SU-DHL-6 (cell line): ENCODE measurements around the gene MAN1B1.

Experiments used
- H2AFZ ChIP-seq: fragments of 200-600 bp; sonication (generic); 2 replicates; pipeline ENCODE4 v1.6.1; 2014; ENCODE audit warnings: low read depth, mild to moderate bottlenecking, moderate library complexity, mixed read lengths, antibody characterized with exemption, low read length; ENCODE audit not compliant: severe bottlenecking
- H3F3A ChIP-seq: fragments of 200-600 bp; shearing (Covaris generic); 2 replicates; pipeline ENCODE4 v1.6.0; 2016; ENCODE audit warnings: antibody characterized with exemption, mild to moderate bottlenecking; ENCODE audit not compliant: insufficient read depth
- H3K27ac ChIP-seq: fragments of 200-600 bp; sonication (generic); 2 replicates; pipeline ENCODE4 v1.5.1; 2016; ENCODE audit warnings: low read depth, mild to moderate bottlenecking, low read length, moderate library complexity, mixed read lengths
- H3K27me3 ChIP-seq: fragments of 200-600 bp; sonication (generic), shearing (Covaris generic); 2 replicates; pipeline ENCODE4 v1.6.0; 2014; ENCODE audit warnings: mild to moderate bottlenecking, low read length
- H3K36me3 ChIP-seq: fragments of 200-600 bp; sonication (generic); 2 replicates; pipeline ENCODE4 v1.6.1; 2014; ENCODE audit warnings: mild to moderate bottlenecking, low read length, mixed read lengths
- H3K4me2 ChIP-seq: fragments of 300-600, 200-600 bp; shearing (Covaris generic), sonication (generic); 2 replicates; pipeline ENCODE4 v1.6.0; 2014; ENCODE audit warnings: low read length, low read depth, mild to moderate bottlenecking; ENCODE audit not compliant: poor library complexity, severe bottlenecking
- H3K4me3 ChIP-seq: fragments of 200-600 bp; sonication (generic); 2 replicates; pipeline ENCODE4 v1.5.1; 2014; ENCODE audit warnings: antibody characterized with exemption, low read length, mild to moderate bottlenecking, mixed read lengths; ENCODE audit not compliant: insufficient read depth, poor library complexity, severe bottlenecking
- H3K79me2 ChIP-seq: fragments of 200-600 bp; sonication (generic); 2 replicates; pipeline ENCODE4 v1.6.1; 2014; ENCODE audit warnings: mild to moderate bottlenecking, low read length, moderate library complexity; ENCODE audit not compliant: insufficient read depth
- H3K9ac ChIP-seq: fragments of 200-600 bp; sonication (generic); 2 replicates; pipeline ENCODE4 v1.7.0; 2014; ENCODE audit warnings: mild to moderate bottlenecking, low read length
- H3K9me2 ChIP-seq: fragments of 200-600 bp; sonication (generic); replicated peaks from 2 replicates; pipeline ENCODE4 v1.6.1; 2014; ENCODE audit warnings: low read length; ENCODE audit not compliant: insufficient read depth
- H3K9me3 ChIP-seq: fragments of 200-600 bp; sonication (generic); 2 replicates; pipeline ENCODE4 v1.6.1; 2014; ENCODE audit warnings: low read length, mixed read lengths; ENCODE audit not compliant: insufficient read depth
- H4K20me1 ChIP-seq: fragments of 200-600 bp; sonication (generic); 2 replicates; pipeline ENCODE4 v1.6.1; 2014; ENCODE audit warnings: low read depth, mild to moderate bottlenecking, antibody characterized with exemption, low read length, moderate library complexity, mixed read lengths
- CTCF ChIP-seq: fragments of 200-600 bp; sonication (generic); IDR thresholded peaks from one replicate; pipeline ENCODE4 v1.5.1; 2017; ENCODE audit warnings: antibody characterized with exemption, mild to moderate bottlenecking, low read length, moderate library complexity; ENCODE audit not compliant: insufficient read depth, poor library complexity, severe bottlenecking
- EZH2phosphoT487 ChIP-seq: fragments of 200-600 bp; sonication (generic), shearing (Covaris generic); conservative IDR thresholded peaks from 2 replicates; pipeline ENCODE4 v1.6.1; 2018; ENCODE audit warnings: mild to moderate bottlenecking, antibody characterized with exemption, low read length, moderate library complexity, mixed read lengths

Gene MAN1B1

DNA sequence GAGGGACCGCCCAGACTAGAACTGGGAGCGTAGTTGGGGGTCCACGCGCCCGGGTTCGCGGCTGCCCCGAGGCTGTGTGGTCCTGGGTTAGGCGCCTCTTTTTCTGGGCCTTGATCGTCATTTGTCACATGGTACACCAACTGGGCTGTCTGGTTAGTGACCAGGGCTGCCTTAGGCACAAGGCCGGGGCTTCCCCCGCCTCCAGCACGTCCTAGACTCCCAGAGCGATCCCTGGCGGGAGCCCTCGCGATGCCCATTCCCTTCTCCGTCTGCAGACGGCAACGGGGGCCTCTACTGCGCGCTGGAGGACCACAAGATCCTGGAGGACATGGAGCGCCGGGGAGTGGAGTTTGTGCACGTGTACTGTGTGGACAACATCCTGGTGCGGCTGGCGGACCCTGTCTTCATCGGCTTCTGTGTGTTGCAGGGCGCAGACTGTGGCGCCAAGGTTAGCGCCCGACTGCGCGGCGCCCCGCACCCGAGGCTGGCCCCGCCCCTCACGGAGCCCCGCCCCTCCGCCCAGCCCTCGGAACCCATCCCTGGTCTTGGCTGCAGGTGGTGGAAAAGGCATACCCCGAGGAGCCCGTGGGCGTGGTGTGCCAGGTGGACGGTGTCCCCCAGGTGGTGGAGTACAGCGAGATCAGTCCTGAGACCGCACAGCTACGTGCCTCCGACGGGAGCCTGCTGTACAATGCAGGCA, 7.9 kb upstream of the MAN1B1 start:
- Histone ChIP-seq H3K4me2 (peak overlapping the region; percentile 72), H3K27ac (no peak overlapping the region), H3F3A (peaks cover 14% of the 10 kb centered on the region), H3K27me3 (no peaks in the 10 kb centered on the region), H3K9me2 (no peaks in the 10 kb centered on the region), H3K79me2 (peaks cover 11% of the 10 kb centered on the region; the same call in 1 of the 2 replicates), H3K9me3 (no peaks in the 10 kb centered on the region), H3K36me3 (no peaks in the 10 kb centered on the region), H4K20me1 (no peaks in the 10 kb centered on the region), H3K4me3 (no peak overlapping the region), H3K9ac (no peak overlapping the region), H2AFZ (no peak overlapping the region)
- no peak for TF ChIP-seq CTCF
- no peak for TF ChIP-seq EZH2phosphoT487

GRCh38 chr9:137079401-137079787, 7.4 kb upstream of the MAN1B1 start:
- Histone ChIP-seq H3K9me2 (no peaks in the 10 kb centered on the region), H3K4me3 (no peak overlapping the region), H3K79me2 (peaks cover 11% of the 10 kb centered on the region; the same call in 1 of the 2 replicates), H3K36me3 (no peaks in the 10 kb centered on the region), H3K4me2 (no peak overlapping the region), H3K9me3 (no peaks in the 10 kb centered on the region), H3K27ac (no peak overlapping the region), H2AFZ (no peak overlapping the region), H3F3A (peaks cover 14% of the 10 kb centered on the region), H3K27me3 (no peaks in the 10 kb centered on the region), H3K9ac (no peak overlapping the region), H4K20me1 (no peaks in the 10 kb centered on the region)
- no peak for TF ChIP-seq CTCF
- no peak for TF ChIP-seq EZH2phosphoT487

DNA sequence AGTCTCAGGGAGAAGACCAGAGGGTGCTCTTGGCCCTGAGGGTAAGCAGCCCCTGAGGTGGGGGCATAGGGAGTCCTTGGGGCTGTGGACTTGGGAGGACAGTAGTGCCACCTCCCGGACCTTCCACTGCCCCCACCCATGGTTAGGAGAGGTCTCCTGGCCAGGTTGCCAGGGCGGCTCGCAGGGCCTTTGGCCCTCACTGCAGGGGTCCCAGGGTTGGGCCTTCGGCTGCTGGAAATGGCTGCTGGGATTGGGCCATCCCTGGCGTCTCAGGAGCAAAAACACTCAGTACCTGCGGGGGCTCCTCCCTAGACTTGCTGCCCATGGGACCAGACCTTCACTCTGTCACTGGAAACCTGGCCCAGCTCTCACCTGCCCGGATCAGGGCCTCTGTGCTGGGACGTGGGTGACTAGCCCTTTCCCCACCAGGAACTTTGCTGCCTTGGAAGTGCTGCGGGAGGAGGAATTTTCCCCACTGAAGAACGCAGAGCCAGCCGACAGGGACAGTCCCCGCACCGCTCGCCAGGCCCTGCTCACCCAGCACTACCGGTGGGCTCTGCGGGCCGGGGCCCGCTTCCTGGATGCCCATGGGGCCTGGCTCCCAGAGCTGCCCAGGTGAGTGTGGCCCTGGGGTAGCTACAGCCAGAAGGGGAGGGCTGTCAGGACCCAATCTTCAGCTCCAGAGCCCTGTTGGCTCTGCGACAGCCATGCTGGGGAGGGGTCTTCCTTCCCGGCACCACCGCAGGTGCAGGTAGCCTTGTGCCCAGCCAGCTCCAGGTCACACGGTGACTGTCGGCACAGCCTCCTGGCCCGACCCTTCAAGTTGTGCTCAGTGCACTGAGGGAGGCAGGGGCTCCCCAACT, 6.3 kb upstream of the MAN1B1 start:
- TF ChIP-seq EZH2phosphoT487 (no peak), CTCF (no peak)
- no peak overlapping the region for H3K9ac ChIP-seq
- H3K9me3 ChIP-seq: no peaks in the 10 kb centered on the region
- no peaks in the 10 kb centered on the region for H3K27me3 ChIP-seq
- H2AFZ ChIP-seq: no peak overlapping the region
- no peak overlapping the region for H3K4me3 ChIP-seq
- peaks cover 12% of the 10 kb centered on the region for H3F3A ChIP-seq
- H3K9me2 ChIP-seq: no peaks in the 10 kb centered on the region
- no peaks in the 10 kb centered on the region for H4K20me1 ChIP-seq
- H3K36me3 ChIP-seq: no peaks in the 10 kb centered on the region
- no peak overlapping the region for H3K4me2 ChIP-seq
- H3K79me2 ChIP-seq: peaks cover 11% of the 10 kb centered on the region; the same call in 1 of the 2 replicates
- no peak overlapping the region for H3K27ac ChIP-seq
